GM12873 (cell line): ENCODE results near the gene NPHP4.

Experiments
- TF ChIP-seq, protein P1 (sequence below): IDR thresholded peaks from 2 replicates; pipeline ENCODE4 v1.5.1; 2012; ENCODE audit warnings: low read depth, mild to moderate bottlenecking, moderate library complexity, low read length, control low read depth; ENCODE audit not compliant: insufficient read depth; ENCODE audit errors: missing control alignments

Gene NPHP4

GRCh38 chr1:5926686-5927435 is 65.4 kb downstream of the NPHP4 start:
- TF ChIP-seq, protein P1, sequence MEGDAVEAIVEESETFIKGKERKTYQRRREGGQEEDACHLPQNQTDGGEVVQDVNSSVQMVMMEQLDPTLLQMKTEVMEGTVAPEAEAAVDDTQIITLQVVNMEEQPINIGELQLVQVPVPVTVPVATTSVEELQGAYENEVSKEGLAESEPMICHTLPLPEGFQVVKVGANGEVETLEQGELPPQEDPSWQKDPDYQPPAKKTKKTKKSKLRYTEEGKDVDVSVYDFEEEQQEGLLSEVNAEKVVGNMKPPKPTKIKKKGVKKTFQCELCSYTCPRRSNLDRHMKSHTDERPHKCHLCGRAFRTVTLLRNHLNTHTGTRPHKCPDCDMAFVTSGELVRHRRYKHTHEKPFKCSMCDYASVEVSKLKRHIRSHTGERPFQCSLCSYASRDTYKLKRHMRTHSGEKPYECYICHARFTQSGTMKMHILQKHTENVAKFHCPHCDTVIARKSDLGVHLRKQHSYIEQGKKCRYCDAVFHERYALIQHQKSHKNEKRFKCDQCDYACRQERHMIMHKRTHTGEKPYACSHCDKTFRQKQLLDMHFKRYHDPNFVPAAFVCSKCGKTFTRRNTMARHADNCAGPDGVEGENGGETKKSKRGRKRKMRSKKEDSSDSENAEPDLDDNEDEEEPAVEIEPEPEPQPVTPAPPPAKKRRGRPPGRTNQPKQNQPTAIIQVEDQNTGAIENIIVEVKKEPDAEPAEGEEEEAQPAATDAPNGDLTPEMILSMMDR = no peak

GRCh38 chr1:5921671-5922070 is 70.6 kb downstream of the NPHP4 start:
- TF ChIP-seq, protein P1 = no peak

GRCh38 chr1:5921129-5921528 is 71.1 kb downstream of the NPHP4 start:
- TF ChIP-seq, protein P1 = no peak

DNA sequence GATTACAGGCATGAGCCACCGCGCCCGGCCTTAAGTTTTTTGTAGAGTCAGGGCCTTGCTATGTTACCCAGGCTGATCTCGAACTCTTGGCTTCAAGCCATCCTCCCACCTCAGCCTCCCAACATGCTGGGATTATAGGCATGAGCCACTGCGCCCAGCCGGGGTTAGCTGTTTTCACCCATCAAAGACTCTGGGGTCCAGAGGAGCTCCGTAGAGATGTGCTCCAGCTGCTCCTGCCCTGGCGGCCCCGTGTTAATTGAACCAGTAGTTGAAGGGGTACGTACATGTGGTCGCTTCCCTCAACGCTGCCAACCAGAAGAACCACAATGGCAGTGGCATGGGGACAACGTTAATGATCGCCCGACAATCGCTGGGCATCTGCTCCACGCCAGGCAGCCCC is 72.0 kb downstream of the NPHP4 start:
- TF ChIP-seq, protein P1 = no peak

DNA sequence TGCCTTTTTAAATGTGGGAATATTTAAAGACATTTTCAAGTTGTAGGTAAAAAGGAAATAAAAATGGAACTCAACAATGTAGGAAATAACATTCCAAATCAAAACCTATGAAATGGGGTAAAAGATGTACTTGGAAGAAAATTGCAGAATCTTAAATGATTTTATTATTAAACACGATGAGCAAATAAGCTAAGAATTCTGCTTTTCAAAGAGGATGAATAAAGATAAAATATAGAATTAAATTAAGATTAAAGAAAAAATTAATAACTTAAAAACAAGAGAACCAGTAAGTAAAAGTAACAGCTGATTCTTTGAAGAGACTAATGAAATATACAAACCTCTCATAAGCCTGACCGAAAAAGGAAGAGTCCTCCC is 74.0 kb downstream of the NPHP4 start:
- TF ChIP-seq, protein P1 = no peak

DNA sequence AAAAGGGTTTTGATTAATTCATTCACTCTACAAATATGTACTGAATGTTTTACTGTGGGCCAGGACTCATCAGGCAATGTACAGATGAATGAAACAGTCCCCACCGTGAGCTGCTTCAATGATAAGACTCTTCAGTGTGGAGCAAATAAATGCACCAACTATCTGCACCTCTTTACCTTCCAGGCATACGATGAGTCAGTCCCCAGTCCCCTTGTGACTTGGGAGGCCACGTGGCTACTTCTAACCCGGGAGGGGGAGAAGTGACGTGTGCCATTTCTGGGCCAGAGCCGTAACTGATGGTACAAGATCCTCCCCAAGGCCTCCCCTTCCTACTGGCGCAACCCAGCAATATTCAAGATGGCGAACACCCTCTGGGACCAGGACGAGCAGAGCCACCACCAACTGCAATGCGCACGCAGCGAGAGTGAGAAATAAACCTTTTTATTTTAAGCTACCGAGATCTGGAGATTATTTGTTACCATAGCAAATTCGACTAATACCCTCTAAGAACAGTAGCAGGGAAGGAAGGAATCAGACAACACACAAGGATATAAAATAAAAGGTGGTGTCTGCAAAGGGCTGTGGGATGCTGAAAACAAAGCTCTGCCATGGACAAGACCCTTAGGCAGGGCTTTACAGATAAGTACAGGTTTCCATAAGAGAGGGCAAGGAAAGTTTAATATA is 74.5 kb downstream of the NPHP4 start:
- TF ChIP-seq, protein P1 = no peak

- TF ChIP-seq, protein P1 = no peak
Observed at GRCh38 chr1:5917281-5917590, 75.0 kb downstream of the NPHP4 start.
